SKM-1 (cell line): Measurements from ENCODE around the gene HID1.
A peak's percentile ranks its signal among the peaks of the same experiment; 100 is the strongest.
"Not testable (repeated sequence)": the region's sequence is repeated elsewhere in the genome, so short reads cannot be mapped to it uniquely, and the experiment has no call there.

Source experiments
- DNase-seq: peaks from one replicate; lab custom pipeline; 2025; ENCODE audit not compliant: unreplicated experiment; lab: John Stamatoyannopoulos, UW

The HID1 gene

DNA sequence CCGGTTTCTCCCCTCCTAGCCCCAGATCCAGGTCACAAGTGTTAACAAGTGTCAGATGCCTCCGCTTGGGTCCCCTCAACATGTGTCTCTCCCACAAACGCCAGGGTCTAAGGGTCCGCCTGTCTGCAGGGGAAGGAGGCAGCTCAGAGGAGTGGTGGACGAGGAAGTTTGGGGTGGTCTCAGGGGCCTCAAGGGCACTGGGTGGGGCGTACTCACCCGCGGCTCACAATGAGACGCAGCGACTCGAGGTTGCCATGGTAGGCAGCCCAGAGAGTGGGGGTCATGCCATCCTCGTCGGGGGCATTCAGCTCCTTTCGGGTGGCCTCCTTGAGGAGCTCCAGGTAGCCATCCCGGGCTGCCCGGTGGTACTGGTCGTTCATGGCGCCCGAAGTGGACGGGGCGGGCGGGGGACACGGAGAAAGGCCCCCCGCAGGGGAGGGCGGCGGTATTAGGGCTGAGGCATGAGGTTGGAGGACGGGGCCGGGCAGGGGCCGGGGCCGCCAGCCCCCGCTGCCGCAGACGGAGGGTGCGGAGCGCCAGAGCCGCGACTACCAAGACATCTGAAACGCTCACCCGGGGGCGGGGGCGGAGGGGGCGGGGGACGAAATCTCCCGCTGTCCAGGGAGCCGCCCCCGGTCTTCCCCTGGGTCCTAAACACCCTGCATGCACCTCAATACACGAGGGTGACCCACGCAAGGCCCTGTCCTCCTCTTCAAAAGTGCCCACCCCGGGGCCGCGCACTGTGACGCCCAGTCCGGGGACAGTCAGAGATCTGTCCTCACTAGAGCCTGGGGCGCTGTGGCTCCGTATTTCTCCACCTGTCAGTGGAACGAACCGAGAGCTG, 49.6 kb downstream of the HID1 start, which contains the start of gene USH1G:
Gene USH1G (minus strand): TSS at position 562 of the 844 bp plus-strand sequence. CDS start 182 bp downstream, at position 380.
- no peak for DNase-seq

DNA sequence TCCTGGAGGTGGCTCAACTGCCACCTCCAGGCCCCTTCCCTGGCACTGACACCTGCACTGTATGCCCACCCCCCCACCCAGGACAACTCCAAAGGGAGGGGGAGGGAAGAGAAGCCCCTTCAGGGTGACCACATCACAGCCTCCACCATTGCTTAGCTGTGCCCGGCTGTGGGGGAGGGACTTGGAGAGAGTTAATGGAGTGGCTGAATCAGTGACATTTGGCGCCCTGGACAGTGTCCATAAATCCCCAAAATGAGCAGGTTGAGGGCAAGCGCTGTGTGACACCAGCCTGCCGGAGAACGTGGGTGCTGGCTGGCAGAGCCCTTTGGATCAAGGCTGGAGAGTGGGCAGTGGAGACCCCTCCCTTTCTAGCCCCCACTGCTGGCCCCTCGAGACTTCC, 50.4 kb downstream of the HID1 start:
- no peak for DNase-seq

DNA sequence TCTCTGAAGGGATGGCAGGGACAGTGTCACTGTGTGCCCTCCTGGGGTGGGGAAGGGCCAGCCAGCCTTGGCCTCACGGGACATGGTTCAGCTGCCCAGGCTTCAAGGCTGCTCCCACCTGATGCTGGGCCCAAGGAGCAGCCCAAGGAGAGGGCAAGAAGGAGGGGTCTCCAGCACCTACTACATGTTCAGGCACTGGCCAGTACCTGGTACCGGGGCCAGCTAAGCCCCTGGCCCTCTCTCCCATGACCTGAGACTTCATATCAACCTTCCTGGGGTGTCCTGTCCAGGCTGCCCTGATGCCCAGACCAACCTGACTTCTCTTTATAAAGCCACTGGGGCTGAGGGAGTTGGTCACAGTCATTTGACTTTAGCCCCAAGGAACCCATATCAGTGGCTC, 50.8 kb downstream of the HID1 start:
- DNase-seq = no peak

DNA sequence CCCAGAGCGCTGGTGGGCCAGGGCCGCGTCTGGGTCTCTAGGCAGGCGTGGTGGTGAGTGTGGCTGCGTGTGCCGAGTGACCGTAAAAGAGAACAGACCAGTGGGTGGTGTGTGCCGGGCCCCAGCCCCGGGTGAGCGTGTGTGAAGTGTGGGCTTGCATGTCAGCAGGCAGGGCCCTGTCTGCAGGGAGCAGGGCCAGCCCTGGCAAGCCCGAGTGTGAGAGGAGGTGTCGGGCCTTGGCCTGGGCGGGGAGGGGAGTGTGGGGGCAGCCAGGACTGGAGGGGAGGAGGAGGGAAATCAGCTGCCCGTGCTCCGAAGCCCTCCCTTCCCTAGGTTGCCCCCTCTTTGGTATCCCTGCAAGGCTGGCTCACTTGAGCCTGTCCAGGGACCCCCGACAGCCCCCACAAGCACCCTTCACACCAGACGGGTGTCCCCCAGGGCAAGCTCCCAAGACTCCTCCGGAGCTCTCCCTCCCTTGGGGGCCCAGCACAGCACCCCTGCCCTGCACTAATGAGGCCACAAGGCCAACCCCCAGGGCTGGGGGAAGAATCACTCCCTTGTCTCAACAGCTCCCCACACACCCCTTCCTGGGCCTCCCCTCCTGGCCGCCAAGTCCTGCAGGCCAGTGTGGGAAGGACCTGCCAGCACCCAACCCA, 51.4 kb downstream of the HID1 start:
- DNase-seq = no peak

DNA sequence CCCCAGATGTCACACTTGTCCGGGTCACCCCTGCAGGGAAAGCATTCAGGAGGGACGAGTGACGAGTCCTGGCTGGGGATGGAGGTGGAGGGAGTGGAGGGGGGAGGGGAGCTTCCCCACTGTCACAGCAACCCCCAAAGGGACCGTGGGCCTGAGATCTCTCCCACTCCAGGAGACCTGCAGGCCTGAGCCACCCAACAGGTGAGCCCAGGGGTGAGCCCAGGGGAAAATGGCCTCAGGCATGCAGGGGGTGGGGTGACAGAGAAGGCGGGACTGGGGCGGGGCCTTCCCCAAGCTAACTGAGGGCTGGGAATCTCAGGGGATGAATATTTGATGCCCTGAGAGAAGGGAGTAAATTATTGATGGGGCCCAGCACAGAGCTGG, 51.9 kb downstream of the HID1 start:
- DNase-seq = no peak

DNA sequence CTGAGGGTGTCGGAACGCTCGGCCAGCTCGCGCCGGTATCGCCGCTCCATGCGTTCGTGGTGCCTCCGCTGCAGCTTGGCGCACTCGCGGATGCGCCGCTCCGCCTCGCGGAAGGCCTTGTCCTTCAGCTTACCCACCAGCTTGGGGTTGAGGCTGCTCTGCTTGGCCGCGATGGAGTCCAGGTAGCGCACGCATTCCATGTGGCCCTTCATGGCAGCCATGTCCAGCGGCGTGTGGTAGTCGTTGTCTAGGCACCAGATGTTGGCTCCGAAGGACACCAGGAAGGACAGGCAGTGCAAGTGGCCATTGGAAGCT, 52.3 kb downstream of the HID1 start:
- no peak for DNase-seq

DNA sequence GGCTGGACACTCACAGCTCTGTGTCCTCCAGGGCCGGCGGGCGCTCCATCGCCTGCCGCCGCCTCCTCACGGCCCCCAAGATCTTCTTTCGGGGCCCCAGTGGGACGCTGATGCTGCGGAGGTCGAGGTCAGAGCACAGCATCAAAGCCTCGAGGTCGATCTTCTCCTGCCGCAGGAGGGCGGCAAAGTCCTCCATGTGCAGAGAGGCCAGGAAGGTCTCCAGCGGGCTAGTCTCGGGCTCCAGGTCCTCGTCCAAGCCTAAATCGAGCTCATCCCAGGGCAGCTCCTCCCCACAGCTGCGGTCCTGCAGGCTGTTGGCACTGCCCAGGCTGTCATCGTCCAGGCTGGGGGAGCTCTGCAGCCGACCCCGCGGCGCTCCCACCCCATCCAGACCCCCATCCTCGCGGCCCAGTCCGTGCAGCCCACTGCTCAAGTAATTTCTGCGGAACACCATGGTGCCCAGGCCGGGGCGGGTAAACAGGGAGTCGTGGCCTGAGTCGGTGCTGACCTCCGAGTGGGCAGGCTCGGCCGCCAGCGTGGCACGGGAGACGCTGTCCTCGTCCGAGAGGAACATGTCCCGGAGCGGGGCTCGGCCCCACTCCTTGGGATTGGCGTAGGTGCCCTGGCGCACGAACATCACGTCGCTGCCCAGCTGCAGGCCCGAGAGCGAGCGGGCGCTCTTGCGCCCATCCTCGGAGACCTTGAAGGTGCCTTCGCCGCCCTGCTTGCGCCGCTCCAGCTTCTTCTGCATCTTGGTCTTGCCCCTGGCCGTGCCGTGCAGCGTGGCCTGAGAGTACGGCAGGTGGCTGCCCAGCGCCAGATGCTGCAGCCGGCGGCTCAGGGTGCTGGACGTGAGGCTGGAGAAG, 52.9 kb downstream of the HID1 start:
- no peak for DNase-seq

DNA sequence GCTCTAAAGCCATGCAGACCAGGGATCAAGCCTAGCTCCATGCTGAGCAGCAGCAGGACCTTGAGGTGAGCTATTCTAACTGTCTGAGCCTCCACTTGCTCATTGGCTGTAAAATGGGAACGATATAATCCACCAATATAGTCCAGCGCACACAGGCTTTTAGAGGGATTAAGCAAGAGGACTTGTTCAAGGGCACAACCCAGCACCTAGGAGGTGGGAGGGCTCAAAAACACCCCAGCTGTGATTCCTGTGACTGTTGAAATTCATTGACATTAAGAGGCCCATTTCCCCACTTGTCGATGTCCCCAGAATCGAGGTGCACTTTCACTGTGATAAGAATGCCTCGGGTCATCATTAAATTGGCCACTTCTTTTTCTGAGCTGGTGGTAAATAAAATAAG, 53.7 kb downstream of the HID1 start:
- no peak for DNase-seq

DNA sequence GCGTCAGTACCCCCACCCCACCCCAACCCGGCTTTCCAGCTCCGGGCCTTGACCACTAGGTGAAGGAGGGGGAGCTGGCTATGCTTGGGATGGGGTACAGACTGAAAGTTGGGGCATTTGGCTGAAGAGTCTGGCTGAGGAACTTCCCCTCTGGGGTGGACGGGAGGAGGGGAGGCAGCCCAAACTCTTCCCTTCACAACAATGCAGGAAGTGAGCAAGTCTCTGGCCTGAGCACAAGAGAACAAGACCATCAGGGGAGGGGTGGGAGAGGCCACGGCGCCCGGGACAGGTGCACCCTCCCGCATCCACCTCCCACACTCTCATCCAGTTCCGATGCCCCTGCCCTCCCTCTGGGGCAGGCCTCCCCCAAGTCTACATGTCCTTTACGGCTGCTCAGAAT, 55.1 kb downstream of the HID1 start:
- peak; percentile 46 for DNase-seq

DNA sequence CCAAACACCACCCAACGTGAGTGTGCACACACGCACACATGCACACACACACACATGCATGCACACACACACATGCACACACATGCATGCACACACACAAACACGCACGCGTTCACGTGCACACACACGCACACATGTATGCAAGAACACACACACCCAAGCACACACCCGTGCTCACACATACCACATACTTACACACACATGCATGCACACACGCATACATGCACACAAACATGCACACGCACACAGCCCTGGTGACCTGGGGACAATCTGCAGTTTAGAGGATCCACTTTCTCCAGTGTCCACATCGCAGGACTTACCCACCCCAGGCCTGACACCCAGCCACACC, 55.7 kb downstream of the HID1 start:
- no peak for DNase-seq

DNA sequence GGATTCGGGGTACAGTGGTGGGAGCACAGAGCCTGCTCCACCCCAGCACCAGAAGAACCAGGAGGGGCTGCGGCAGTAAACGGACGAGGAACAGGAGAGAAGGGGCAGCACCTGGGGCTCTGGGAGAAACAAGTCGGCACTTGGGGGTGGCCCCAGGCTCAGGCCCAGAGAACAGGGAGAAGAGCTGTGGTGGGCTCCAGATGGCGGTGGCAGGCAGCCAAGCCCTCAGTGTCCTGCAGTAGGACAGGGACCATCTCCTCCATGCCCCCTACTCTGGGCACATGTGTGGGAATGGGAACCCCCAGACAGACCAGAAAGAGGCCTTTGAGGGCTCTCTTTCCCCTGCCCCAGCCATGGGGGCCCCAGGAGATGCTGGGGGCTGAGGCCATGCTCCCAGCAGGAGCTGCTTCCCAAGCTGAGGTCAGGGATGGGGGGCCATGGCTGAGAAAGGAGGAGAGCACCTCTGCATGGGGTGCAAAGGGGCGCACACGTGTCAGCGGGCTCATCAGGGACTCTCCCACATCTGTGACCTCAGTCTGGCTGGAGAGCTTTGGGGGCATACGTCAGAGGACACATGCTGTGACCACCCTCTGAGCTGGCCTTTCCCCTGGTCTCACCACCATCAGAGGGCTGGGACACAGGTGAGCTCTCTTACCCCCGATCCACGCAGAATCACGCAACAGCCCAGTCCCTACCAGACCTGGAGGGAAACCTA, 56.3 kb downstream of the HID1 start:
- no peak for DNase-seq

DNA sequence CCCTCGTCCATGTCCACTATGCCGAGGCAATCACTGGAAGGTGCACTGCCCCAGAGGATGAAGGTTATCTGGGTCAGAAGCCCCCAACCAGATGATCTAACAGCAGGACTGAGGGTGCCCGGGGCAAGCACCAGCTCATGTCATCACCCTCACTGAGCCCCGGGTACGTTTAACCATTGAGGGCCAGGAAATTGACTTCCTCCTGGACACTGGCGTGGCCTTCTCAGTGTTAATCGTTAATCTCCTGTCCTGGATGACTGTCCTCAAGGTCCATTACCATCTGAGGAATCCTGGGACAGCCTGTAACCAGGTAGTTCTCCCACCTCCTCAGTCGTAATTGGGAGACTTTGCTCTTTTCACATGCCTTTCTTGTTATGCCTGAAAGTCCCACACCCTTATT, 61.1 kb downstream of the HID1 start:
- not testable (repeated sequence) for DNase-seq

DNA sequence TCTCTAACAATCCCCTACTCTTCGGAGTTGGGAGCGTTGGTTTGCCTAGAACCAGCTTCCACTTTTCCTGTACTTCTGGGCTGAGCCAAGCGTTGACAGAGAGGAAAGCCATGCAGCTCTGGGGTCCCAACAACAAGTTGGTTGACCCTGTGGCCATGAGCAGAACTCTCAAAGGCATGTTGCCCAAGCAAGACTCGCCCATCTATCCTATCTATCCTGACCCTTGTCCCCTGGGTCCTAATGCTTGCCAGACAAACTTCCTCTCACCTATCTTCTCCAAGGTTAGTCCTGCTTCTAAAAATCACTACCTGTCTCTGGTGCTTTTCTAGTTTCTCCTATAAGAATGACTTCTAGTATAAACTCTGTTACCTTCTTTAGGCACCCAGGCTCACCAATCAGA, 63.5 kb downstream of the HID1 start:
- not testable (repeated sequence) for DNase-seq

DNA sequence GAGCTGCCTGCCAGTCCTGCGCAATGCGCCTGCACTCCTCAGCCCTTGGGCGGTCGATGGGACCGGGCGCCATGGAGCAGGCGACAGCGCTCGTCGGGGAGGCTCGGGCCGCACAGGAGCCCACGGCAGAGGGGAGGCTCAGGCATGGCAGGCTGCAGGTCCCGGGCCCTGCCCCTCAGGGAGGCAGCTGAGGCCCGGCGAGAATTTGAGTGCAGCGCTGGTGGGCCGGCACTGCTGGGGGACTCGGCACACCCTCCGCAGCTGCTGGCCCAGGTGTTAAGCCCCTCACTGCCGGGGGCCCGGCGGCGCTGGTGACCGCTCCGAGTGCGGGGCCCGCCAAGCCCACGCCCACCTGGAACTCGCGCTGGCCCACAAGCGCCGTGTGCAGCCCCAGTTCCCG, 65.5 kb downstream of the HID1 start:
- no peak for DNase-seq

DNA sequence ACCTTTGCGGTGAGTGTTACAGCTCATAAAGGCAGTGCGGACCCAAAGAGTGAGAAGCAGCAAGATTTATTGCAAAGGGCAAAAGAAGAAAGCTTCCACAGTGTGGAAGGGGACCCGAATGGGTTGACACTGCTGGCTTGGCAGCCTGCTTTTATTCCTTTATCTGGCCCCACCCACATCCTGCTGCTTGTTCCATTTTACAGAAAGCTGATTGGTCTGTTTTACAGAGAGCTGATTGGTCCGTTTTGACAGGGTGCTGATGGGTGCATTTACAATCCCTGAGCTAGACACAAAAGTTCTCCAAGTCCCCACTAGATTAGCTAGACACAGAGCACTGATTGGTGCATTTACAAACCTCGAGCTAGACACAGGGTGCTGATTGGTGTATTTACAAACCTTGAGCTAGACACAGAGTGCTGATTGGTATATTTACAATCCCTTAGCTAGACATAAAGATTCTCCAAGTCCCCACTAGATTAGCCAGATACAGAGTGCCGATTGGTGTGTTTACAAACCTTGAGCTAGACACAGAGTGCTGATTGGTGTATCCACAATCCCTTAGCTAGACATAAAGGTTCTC, 66.3 kb downstream of the HID1 start:
- DNase-seq = not testable (repeated sequence)

DNA sequence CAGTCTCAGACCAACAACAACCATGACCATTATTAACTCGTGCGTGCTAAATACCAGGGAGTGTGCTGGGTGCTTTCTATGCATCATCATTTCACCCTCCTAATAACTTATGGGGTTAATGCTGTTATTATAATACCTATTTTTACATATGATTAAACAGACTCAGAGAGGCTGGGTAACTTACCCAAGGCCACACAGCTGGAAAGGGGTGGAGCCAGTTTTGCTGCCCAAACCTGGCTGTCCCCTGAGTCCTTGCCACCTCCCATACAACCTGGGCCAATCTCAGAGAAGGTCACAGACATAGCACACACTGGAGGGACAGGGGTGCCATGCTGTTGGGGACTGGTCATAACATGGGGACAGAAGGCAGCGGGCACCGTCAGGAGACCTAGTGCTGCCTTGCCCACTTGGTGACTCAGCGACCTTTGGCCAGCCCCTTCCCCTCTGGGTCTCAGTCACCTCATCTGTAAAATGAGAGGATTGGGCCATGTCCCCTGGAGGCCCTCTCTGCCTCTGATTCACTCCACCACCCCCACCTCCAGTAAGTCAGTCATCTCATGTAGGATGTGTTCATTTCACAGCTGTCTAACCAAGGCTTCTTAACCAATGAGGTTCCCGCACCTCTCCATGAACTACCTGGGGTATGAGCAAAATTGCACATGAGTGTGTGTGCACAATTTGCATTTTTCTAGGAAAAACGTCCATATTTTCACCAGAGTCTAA, 67.7 kb downstream of the HID1 start:
- no peak for DNase-seq

DNA sequence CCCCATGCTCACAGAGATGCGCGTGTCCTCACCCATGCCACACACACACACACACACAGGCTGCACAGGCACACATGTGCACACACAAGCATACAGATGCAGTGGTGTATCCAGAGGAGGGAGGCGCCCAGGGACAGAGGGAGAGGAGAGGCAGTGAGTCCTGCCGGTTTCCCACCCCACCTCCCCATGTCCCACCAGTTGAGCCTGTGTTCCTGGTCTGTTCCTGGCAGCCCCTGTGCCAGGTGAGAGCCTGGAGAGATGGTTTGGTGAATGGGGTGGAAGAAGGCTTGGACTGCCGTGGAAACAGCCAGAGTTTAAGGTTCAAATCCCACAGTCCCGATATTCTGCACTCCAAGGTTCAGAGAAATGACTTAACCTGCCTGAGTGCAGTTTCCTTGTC, 68.9 kb downstream of the HID1 start:
- no peak for DNase-seq

DNA sequence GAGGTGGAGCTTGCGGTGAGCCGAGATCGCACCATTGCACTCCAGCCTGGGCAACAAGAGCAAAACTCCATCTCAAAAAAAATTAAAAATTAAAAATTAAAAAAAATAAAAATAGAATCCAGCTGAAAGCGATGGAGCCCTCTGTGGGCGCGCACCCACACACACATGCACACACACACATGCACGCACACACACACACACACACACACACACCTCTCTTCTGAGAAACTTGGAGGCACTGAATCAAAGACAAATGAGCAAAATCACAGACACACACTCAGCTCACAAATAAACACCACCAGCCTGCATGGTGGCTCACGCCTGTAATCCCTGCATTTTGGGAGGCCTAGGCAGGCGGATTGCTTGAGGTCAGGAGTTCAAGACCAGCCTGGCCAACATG, 69.5 kb downstream of the HID1 start:
- no peak for DNase-seq

DNA sequence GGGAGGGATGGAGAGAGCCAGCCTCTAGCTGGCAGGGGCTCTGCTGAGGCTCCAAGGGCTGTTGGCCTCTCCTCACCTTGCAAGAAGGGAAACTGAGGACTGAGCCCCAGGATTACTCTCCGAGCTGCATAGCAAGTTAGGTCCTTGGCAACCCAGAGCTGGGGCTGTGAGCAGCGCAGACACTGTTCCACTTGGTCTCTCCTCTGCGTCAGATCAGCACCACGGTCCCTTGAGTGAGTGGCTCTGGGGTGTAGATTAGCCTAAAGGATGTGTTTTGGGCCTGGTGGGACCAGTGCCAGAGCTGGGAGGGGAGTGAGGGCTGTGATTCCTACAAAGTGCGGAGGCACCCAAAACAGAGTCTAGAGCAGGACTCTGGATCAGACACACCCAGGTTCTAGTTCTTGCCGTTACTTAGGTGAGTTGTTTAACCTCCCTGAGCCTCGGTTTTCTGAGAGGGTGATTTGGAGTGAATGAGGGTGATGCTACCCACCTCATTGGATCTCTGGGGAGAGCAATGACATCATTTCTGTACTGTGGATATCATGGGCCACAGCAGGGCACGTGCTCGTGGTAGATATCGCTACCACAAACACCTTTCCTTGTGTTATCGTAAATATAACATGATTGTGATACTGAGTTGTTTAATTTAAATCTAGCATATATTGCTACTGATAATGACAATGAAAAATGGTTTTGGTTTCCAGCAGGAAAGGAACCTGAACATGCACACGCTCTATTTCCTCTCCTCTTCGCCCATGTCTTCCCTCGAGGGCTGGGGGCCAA, 71.0 kb downstream of the HID1 start:
- no peak for DNase-seq
